A673 (cell line): Measurements from ENCODE around the gene DGKD.

Experiments
- EZH2 ChIP-seq: fragments of 200-600 bp; sonication (generic); IDR thresholded peaks from 2 replicates; pipeline ENCODE4 v1.6.1; 2017; ENCODE audit warnings: borderline replicate concordance, low read depth, mild to moderate bottlenecking, mixed read lengths, antibody characterized with exemption, low read length; ENCODE audit not compliant: poor library complexity, severe bottlenecking
- TF ChIP-seq, protein P1 (sequence below): fragments of 300-800, 200-600 bp; sonication (generic); conservative IDR thresholded peaks from 2 replicates; pipeline ENCODE4 v1.5.1; 2017; ENCODE audit warnings: low read depth, mild to moderate bottlenecking, antibody characterized with exemption, low read length, moderate library complexity, mixed read lengths

DNA sequence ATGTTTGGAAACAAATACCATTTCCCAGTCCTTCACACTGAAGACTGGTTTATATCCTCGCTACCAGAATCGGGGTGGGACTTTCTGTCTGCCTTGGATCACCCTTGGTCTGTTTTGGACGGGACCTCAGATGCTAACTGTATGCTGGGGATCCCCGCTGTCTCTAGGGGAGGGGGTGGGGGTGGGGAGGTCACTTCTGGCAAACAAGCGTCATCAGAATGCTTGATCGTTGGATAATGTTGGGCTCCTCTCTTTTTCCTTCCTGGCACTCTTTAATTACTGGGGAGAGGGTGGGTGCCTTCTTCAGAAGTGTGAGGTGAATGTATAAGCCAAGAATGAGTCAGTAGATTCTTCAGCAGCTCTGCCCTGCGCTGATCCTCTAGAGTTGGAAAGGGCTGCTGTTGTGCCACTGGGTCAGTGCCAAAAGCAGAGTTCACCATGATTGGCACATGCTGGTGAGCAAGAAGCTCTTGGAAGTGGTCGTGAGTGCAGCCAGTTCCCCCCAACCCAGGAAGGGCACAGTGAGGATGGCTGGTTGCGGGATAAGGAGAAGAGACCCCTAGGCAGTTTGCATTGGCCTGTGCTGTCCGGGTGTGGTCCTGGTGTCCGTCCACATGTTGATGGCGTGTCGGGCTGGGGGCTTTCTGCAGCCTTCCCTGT is 32.2 kb downstream of the DGKD start:
- TF ChIP-seq, protein P1, sequence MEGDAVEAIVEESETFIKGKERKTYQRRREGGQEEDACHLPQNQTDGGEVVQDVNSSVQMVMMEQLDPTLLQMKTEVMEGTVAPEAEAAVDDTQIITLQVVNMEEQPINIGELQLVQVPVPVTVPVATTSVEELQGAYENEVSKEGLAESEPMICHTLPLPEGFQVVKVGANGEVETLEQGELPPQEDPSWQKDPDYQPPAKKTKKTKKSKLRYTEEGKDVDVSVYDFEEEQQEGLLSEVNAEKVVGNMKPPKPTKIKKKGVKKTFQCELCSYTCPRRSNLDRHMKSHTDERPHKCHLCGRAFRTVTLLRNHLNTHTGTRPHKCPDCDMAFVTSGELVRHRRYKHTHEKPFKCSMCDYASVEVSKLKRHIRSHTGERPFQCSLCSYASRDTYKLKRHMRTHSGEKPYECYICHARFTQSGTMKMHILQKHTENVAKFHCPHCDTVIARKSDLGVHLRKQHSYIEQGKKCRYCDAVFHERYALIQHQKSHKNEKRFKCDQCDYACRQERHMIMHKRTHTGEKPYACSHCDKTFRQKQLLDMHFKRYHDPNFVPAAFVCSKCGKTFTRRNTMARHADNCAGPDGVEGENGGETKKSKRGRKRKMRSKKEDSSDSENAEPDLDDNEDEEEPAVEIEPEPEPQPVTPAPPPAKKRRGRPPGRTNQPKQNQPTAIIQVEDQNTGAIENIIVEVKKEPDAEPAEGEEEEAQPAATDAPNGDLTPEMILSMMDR = no peak
- TF ChIP-seq EZH2 = no peak
